Globus pallidus (tissue), 1 donor: ENCODE measurements around the gene TUNAR.

Source experiments
- DNase-seq: peaks from one replicate; pipeline ENCODE4 v3.0.0-alpha.2; 2015; ENCODE audit warnings: low spot score

Gene TUNAR

DNA sequence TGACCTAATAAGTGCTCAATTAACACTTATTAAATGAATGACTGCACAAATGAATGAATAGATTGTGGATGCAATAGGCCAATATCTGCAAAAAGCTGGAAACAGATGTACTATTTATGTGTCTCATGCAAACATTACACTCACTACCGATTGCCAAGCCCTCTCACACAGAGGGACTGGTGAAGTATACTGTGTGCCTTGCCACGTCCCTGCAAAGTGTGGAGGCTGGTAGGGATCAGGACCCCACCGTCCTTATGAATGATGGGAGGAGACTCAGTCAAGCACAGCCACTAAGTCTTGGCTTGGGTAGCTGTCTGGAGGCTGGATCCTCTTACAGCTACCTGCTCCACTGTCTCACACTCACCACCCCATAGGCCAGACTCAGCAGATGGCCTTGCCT lies 3.9 kb upstream of the TUNAR start:
- DNase-seq, result no peak

DNA sequence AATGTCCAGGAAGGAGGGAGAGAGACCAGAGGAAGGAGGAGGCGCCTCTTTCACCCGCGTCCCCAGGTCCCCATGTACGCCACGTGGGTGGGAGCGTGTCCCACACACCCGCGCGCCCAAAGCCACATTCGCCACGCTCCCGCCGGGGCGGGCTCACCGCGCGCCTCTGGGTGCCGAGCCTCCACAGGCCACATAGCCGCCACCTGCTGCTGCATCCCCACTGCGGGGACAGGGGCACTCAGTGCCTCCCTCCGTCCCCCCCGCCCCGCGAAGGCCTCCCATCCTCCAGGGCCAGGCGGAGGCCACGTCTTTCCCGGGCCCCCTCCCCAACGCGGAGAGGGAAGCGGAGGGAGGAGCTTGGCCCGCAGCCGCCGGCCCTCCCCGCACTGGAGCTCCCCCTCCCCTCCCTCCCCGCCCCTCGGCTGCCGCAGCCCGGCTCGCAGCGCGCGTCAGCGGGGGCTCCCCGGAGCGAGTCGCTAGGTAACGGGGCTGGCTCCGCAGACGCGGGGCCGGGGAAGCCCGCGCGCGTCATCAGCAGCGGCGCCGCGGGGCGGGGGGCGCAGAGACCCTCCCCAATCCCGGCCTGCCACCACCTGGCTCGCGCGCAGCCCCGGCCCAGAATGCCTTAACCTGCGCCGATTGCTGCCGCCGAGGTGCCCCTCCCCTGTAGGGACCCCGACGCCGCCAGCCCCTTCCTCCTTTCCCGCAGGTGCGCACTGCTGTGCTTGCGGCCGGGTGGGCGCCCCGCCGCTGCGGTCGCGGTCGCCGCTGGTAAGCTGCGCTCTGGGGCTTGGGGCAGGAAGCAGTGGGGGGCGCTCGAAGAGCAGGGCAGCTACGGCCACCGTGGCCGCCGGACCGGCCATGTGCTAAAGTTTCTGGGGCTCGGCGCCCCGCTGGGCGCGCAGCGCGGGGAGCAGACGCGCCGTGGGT lies 536 bp upstream of the TUNAR start:
- no peak for DNase-seq

DNA sequence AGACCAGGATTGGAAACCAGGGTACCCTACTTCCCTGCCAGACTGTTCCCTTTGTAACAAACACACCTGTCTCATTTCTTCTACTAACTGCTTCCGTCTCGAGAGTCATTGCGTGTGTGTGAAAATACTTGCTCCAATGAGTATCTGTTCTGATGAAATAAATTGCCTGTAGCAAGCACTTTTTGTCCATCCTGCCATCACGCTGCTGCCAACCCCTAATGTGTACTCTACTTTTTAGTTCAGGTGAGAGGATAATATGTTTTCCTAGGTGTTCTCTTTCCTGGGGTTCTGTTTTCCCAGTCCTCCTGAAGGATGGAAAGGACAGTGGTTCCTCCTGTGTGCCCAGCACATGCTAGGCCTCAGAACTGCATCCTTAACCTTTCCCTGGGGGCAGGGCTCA lies 1.0 kb downstream of the TUNAR start:
- DNase-seq, result no peak

DNA sequence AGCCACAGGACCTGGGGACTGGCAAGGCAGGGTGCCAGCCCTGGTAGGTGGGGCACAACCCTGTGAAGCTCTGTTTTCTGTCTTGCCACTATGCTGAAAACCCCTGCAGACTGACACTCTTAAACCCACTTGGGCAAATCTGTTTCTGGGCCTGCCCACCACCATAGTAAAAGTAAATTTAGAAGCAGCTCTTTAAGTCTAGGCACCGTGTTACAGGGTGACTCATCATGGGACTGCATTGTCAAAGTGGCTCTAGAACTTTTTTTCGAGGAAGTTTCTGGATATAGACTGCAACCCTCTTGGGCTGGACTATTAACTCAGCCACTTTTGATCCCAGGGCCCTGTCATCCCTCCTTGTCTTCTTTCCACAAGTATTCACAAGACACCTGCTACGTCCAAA lies 7.7 kb downstream of the TUNAR start:
- DNase-seq, result no peak

DNA sequence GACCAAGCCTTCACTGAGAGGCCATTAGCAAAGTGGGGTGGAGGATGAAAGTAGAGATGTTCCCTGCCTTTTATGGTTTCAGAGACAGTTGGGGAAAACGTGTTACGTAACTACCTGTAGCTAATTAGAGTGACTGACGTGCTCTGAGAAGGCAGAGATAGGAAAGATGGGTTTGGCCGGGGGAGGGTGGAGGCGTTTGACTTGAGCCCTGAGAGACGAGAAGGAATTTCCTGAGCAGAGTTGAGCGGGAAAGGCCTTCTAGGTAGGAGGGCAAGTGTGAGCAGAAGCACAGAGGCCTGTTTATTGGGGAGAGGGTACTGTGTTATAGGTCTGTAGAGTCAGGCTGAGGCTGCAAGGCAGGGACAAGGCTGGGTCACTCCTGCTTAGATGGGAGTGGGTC lies 8.6 kb downstream of the TUNAR start:
- peak; percentile 3 for DNase-seq

DNA sequence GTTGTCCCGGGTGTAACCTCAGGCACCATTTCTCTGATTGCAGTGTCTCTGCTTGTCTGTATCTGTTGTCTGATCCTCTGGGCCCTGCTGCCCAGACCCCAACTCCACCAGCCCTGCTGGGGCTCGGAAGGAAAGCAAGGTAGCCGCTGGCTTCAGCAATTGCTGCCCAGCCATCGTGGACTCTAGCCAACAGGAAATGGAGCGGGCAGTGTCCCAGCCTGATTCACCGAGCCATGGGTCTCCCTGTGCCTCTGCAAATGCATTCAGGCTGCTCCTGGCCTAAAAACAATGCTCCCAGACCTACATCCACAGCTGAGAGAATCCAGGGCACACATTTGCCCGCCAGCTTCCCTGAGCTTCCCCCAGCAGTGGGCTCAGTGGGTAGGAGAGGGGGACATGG lies 9.2 kb downstream of the TUNAR start:
- DNase-seq, result peak; percentile 5

DNA sequence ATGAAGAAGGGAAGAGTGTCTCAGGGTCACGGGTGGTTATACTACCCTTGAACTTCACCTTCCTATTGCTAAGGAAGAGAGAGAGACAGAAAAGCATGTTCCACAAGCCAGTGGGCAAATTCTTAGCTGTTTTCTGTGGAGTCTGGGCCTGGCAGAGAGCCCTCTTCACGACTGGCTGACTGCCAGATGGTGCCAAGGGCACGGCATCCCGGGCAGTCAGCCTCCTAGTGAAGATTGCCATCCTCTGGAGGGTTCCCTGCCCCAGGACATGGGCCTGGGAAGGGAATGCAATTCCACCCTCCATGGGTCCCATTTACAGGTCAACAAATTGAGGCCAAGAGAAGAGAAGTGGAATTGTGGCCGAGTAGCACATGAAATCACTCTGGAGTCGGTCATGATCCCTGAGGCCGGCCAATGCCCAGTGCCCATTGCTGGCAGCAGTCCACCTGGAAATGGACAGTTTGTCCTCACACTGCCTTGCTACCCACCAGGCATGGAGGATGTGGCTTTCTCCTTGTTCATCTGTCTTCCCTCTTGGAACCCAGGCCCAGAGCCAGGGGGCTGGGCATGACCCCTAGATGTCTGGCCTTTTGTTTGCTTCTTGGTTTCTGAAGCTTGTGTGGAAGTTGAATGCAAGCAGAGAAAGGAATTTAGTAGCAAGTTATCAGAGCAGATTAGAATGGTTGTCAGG lies 9.9 kb downstream of the TUNAR start:
- peak; percentile 19 for DNase-seq

DNA sequence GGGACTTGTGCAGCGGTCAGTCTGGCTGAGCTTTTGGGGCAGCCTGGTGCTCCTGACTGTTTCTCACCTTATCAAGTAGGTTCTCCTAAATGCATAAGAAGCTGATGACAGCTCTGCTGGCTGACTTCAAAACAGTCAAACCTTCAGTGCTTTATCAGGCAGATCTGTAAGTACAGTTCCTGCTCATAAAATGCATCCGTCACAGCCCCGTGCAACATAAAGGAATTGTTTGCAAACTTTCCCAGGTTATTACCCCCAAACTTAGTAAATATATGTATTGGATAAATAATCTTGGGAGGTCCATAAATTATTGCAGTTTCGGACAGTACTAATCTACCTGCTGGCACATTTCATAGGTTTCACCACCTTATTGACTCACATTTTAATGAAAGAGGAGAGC lies 10.7 kb downstream of the TUNAR start:
- DNase-seq, result no peak

DNA sequence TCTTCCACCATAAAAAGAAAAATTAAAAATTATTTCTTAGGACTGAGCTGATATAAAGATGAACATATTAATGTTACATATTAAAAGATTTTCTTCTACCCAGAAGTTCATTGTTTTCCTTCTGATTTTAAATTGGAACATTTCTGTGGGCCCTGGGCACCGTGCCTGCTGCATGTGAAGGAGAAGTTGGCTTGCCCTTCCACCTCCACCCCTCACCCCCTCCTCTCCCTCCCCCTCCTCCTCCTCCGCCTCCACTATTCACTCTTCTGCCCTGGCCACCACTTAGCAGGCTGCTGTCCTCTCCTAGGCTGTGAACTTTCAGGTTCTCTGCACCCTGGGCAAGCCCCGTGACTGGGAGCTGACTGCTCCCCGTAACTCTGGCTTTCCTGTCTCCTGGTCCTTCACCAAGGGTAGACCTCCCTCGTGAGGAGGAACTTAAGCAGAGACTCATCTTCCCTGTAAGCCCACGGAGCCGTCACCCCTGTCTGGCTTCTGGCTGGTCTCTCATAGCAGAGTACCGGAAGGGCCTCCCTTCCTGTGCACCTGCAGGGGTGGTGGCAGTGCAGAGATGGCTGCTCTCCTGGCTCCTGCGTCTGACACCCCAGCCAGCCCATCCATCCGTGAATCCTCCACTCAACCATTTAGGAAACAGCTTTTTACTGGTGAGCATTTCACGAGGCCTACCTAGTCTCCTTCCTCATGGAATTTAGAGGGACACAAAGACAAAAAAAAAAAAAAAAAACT lies 12.8 kb downstream of the TUNAR start:
- no peak for DNase-seq

DNA sequence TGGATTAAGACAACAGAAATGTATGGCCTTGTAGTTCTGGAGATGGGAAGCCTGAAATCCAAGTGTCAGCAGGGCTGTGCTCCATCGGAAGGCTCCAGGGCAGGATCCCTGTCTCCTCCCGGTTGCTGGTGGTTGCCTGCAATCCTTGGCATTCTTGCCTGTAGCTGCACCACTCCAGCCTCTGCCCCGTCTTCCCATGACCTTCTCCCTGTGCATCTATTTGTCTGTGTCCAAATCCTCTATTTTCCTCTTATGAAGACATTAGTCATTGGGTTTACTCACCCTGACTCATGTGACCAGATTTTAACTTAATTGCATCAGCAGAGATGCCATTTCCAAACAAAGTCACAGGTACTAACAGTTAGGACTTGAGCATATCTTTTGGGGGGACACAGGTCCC lies 15.1 kb downstream of the TUNAR start:
- DNase-seq, result no peak

DNA sequence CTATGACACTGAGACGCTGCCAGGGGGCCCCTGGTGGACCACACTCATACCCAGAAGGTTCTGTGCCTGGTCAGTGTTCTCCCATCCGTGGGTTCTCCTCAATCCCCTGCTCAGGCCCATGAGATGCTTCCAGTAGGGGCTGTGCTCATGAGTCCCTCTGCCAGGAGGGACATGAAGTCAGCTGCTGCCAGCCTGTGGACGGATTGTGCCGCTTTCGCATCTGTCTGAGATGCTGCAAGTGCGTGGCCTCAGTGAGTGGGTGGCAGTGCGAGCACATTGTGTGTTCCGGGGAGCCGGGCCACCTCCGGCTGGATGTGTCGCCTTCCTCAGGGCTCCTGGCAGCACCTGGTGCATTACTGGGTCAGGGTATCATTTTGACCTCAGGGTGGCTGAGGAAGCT lies 15.5 kb downstream of the TUNAR start:
- DNase-seq, result no peak

DNA sequence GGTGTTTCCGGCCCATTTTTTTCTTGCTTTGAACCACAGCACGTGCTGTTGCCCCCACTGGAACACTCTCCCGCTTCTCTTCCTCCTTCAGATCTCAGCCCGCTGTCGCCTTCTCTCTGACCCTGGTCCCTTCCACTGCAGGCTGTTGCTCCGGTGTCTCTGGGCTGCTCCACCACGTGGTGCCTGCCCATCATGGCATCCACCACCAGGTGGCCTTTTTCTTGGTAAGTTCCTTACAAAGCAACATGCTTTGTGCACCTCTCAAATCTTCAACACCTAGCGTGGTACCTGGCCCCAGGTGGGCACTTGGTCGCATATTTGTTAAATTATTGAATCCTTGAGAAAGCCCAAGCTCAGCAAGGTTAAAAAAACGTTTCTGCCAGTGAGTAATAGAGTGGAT lies 19.1 kb downstream of the TUNAR start:
- no peak for DNase-seq

DNA sequence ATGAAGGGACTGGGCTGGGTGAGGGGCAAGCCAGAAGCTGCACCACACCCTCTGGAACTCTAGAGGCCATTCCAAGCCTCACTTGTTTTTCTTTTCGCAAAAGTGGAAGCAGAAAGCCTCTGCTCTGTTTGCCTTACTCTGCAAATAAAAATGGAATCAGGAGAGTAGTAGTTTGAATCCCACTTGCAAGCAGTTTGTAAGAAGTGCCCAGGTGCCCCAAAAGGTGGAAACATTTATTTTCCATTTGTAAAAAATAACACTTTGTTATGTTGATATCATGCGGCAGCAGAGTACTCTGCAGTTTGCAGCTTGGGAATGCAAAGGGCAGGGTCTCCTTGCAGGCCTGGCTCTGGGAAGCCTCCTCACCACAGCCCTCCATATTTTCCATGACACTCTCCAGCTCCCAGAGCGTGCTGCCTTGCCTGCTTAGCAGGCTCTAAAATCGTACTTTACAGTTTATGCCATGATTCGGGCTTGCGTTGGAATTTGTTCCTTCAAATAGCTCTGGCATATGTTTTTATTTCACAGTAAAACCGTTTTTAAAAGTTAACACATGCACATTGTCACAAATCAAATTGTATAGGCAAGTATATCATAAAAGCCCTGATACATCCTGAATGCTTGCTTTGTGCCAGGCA lies 20.0 kb downstream of the TUNAR start:
- DNase-seq, result no peak

DNA sequence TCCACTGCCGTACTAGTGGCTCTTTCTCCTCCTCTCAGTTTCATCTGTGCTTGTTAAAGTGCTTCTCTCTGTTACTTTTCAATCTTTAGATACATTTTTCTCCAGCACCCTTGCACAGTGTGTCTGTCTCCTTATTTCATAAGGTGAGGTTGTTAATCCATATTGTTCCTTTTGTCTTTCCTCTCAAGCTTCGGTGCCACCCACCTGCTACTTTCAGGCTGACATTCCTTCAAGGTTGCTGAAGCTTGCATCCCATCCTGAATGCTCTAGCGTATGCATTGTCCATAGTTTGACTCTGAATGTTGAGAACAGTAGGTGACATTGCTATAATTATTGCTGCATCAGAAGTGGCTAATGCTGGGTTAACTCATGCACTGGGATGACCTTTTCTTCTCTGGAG lies 20.6 kb downstream of the TUNAR start:
- no peak for DNase-seq

DNA sequence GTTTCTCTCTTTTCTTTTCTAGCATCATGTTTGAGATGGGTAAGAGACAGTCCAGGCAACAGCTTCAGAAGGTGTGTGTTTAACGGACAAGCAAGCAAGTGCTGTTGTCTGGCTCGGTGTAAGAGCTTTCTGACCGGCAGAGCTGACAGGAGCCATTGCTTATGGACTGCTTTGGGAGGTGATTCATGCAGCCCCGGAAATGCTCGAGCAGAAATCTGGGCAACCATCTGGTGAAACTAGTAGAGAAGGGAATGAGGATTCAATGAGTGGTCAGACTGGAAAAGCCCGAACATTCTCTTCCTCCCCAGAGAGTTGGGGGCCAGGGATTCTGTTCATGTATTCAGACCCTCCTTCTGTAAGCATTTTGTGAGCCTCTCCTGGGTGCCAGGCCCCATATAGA lies 24.4 kb downstream of the TUNAR start:
- DNase-seq, result no peak

DNA sequence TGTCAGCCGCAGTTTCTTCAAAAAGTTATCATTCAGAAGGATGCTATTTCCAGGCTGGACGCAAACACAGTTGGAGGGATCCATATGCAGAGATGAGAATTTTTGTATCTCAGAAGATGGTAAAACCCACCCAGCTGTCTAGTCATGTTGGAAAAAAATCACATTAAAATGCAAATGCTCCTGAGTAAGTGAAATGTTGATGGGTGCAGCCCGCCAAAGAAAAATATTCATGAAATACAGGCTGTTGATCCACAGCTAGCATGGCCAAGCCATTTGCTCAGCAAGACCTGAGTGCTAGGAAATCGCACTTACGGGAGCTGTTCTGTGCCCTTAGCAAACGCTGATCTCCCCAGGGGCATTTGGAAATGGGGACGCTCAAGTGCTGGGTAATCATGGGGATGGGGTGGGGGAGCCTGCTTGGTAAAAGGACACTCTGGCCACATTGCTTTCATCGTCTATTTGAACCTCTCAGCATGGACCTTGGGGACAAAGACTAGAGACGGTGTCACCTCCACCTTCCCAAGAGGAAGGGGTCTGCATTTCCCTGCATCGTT lies 25.7 kb downstream of the TUNAR start:
- DNase-seq, result no peak

DNA sequence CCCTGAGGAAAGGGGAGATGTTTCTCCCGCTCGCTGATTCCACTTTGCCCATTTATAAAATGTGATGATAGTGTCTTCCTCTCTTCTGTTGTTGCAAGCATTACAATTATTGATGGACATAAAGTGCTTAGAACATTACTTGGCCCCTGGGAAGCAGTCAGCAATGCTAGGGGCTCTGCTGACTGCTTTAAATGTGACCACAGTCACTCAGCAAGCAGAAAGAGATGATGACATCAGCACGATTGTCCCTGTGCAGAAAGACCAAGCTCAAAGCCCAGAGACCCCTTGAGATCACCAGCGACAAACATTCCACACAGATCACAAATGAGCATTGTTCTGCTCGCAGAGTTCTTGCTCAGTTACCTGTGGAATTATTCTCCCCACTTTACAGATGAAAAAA lies 26.5 kb downstream of the TUNAR start:
- DNase-seq, result no peak

DNA sequence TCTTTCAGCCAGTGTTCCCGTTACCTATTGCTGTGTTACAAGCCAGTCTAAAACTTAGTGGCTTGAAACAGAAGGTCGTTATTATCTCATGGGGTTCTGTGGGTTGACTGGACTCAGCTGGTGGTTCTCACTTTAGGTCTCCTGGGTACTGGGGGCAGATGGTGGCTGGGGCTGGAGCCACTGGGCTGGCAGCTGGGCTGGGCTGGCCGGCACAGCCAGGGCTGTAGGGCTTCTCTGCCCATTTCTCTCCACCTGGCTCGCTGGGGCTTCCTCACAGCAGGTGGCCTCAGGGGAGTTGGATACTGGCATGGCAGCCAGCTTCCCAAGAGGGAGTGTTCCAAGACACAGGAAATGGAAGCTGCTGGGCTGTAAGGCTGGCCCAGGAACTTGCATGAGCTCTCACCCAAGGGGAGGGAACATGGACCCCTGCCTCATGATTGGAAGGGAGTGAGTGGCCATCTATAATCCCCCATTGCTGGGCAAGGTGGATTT lies 27.0 kb downstream of the TUNAR start:
- no peak for DNase-seq

DNA sequence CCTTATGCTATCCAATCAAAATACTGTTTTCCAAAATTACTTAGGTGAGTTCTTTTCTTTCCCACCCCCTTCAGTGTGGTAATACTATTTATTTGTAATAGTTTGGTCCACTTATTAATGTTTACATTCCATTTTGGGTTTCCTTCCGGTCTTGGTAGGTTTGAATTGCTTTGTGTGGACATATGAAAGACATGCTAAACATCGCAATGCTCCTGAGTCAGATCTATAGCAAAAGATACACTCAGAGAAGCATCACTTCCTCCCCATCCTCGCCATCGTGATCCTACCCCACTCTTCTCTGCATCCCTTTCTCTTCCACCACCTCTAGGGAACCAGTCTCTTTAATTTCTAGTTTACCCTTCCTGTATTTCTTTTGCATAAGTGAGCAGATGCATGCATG lies 30.0 kb downstream of the TUNAR start:
- DNase-seq, result no peak

DNA sequence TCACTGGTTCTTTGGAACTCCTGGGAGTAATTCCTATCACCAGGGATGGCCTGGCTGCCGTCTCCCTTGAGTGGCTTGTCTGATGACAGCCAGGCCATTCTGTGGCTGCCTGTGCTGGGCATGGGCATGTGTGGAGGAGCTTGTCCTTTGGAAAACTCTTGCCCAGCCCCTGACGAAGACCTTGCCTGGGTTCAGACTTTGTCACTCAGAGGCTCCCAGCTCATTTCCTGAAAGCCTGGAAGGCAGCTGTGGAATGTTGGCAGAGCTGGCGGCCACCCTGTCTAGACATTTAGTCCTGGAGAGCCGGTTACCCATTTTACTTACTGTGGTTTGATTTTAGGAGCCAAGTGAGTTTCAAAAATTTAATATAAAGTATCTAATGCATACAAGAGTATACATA lies 34.0 kb downstream of the TUNAR start:
- DNase-seq, result no peak

DNA sequence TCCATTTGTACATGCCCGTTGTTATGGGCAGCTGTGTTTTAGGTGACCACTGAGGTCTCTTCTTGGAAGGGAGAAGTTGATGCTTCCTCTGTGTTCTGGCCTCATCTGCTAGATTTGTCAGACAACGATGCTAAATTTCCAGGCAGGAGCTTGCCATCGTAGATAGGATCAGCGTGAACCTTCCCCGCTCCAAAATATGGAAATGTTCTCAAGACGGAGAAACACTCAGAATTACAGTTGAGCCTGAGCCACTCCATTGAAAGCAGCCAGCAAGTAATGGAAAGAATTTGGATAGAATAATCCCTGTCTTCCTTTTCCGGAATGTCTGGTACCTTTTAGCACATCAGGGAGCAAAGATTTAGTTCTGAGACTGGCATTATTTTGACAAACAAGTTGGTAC lies 34.8 kb downstream of the TUNAR start:
- DNase-seq, result no peak

DNA sequence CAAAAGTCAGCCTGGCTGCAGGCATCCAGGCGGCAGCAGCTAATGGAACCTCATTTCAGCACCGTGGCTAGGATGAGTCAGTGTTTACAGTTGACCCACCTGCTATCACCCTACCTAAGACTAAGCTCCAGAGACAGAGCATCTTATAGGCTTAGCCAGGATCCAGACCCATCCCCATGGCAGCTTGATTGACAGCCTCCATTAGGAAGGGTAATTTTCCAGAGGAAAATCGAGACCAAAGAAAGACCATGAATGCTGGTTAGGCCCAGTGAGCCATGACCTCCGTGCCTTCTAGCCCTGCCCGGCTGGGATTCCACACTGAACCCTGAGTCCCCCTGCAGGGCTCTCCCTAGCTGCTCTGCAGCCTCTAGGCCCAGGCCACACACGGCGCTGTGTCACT lies 38.7 kb downstream of the TUNAR start:
- no peak for DNase-seq
